Testis (tissue), 3 donors: ENCODE measurements around the gene IRF8. TPM values are rescaled to one million over a fixed set of nuclear protein-coding genes. Genes with fewer than 3 reads are reported as not detected.

Experiments used
- DNase-seq: peaks from one replicate; pipeline ENCODE4 v3.0.0-alpha.2; 2019
- H3K27ac ChIP-seq, 2 donors: fragments of 200-600 bp; sonication (generic); one replicate each; pipeline ENCODE4 v1.5.1; 2019
- H3K27me3 ChIP-seq: fragments of 200-600 bp; sonication (generic); one replicate; pipeline ENCODE4 v1.5.1; 2019
- H3K36me3 ChIP-seq: fragments of 200-600 bp; sonication (generic); one replicate; pipeline ENCODE4 v1.5.1; 2017; ENCODE audit warnings: low read depth; ENCODE audit errors: missing control alignments
- H3K4me1 ChIP-seq: fragments of 200-600 bp; sonication (generic); one replicate; pipeline ENCODE4 v1.5.1; 2019
- H3K4me3 ChIP-seq, 2 donors: fragments of 200-600 bp; sonication (generic); one replicate each; pipeline ENCODE4 v1.5.1; 2017 to 2019
- H3K9me3 ChIP-seq: fragments of 200-600 bp; sonication (generic); one replicate; pipeline ENCODE4 v1.5.1; 2017
- CTCF ChIP-seq, 3 experiments: fragments of 450-650 bp in 2 of 3; fragments of 200-600 bp in 1 of 3; sonication (generic) in 1 of 3; IDR thresholded peaks; one replicate each; pipeline ENCODE4 v1.5.1; 2016 to 2019; ENCODE audit warnings: antibody characterized with exemption in 3 of 3, mild to moderate bottlenecking in 2 of 3, moderate library complexity in 1 of 3
- POLR2A ChIP-seq: fragments of 450-650 bp; IDR thresholded peaks from one replicate; pipeline ENCODE4 v1.6.1; 2017; ENCODE audit warnings: antibody characterized with exemption, mild to moderate bottlenecking, moderate library complexity
- WGBS, 2 donors: methylation state at CpG; one replicate each; pipeline ENCODE4 v1.1.5; 2018; 5-methylcytosine and 5-hydroxymethylcytosine counted together
- intact Hi-C: fragments of 100-400 bp; cut with DNase I; formaldehyde crosslinking; loops from one replicate; pipeline ENCODE4 v1.15.1; 2023; ENCODE audit warnings: low total_unique reads
- polyA plus RNA-seq: library from polyadenylated mRNA; stranded (reverse); fragments of 350-450 nt; fragmentation: Illumina TruSeq; extraction: RNeasy Lipid Tissue Mini Kit (QIAGEN cat#74804); gene quantifications from one replicate; pipeline ENCODE4 v1.2.3, GENCODE V29; 2014; ENCODE audit warnings: low read depth, low replicate concordance; ENCODE audit not compliant: insufficient read depth
- total RNA-seq, 2 donors: library from RNA; depleted of rRNA; stranded (reverse); fragments of >200 nt; gene quantifications; one replicate each; pipeline ENCODE4 v1.2.3, GENCODE V29; 2016

The IRF8 gene
- total and polyA plus RNA-seq, 3 donors from 2014 or later = 7.2 to 15.0 (median 14.0) TPM

- H3K27ac ChIP-seq = no peak overlapping the region
- WGBS, 2 donors = 76 to 81% methylated on average over 12 to 13 of the region's 13 CpGs
- H3K27me3 ChIP-seq = no peaks in the 10 kb centered on the region
- intact Hi-C loops = no loop called here
- DNase-seq = no peak
- H3K4me1 ChIP-seq = no peaks in the 10 kb centered on the region
- no peaks in the 10 kb centered on the region for H3K9me3 ChIP-seq
- no peaks in the 10 kb centered on the region for H3K36me3 ChIP-seq
- TF ChIP-seq POLR2A = no peak
- TF ChIP-seq CTCF (IDR thresholded peaks at IDR 0.05) = no peak
- no peak overlapping the region for H3K4me3 ChIP-seq
Measured at GRCh38 chr16:85946541-85947124, 47.7 kb downstream of the IRF8 start.

DNA sequence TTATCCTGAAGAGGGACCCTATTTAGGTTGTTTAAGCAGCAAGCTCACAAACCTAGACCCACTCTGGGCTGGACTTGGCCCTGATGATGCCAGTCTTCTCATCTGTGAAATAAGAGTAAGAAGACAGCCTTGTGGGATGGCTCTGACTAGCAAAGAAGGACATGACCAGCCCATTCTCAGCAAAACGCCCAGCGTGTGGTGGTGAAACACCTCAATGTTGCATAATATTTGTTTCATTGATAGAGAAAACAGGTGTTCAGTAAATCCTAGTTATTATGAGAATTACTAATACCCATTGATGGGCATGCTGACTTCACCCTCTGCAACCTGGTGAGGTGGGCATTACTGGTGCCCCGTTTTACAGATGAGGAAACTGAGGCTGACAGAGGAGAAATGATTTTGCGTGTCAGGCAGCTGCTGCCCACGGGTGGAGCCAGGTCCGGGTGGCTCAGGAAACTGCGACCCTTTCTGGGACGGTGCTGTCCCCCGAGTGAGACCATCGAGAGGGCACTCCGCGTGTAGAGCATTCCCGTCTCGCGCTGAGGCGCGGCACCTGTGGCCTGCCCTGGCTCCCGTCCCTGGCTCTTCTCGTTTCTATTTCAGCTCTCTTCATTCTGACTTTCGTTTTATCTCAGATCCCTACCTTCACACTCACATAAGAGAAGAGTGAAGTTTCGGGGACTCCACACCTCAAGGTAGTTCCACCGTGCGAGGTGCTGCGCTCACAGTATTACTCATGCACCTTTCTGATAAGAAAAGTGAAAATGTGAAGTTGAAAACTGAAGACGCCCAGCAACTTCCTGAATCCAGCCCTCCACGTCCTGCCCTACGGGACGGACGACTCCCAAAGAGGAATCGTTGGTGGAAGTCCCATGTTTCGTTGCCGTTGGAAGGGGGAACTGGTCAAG lies 48.5 kb downstream of the IRF8 start:
- no peaks in the 10 kb centered on the region for H3K4me1 ChIP-seq
- TF ChIP-seq CTCF (IDR thresholded peaks at IDR 0.05) (no peak), POLR2A (no peak)
- no peak for DNase-seq
- H3K27ac ChIP-seq = no peak overlapping the region
- no peaks in the 10 kb centered on the region for H3K36me3 ChIP-seq
- intact Hi-C loops = no loop called here
- peak overlapping the region in 1 of 2 donors; percentile 3 for H3K4me3 ChIP-seq
- 56 to 77% methylated on average over 32 of the region's 32 CpGs for WGBS, 2 donors
- H3K9me3 ChIP-seq = no peaks in the 10 kb centered on the region
- H3K27me3 ChIP-seq = no peaks in the 10 kb centered on the region

DNA sequence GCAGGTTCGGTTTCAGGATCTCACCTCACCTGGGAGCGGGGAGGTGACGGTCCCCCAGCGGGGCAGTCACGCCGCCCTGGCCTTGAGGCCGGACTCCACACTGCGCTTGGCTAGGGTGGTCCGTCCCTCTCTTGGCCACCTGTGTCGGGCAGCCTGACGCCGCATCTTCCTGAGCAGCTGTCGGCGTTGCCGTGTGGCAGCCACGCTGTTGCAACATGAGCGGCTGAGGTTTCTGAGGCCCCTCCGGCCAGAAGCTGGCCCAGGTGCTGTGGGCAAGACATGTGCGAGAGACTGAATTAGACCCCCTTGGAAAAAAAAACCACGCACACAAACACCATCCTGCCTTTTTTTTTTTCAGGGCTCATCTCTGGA lies 49.2 kb downstream of the IRF8 start:
- Histone ChIP-seq H3K36me3 (no peaks in the 10 kb centered on the region), H3K4me1 (no peaks in the 10 kb centered on the region), H3K9me3 (no peaks in the 10 kb centered on the region), H3K27ac (no peak overlapping the region), H3K27me3 (no peaks in the 10 kb centered on the region), H3K4me3 (peak overlapping the region in 1 of 2 donors; percentile 3)
- no peak for TF ChIP-seq CTCF (IDR thresholded peaks at IDR 0.05)
- TF ChIP-seq POLR2A = no peak
- DNase-seq = no peak
- intact Hi-C loops = no loop called here
- WGBS, 2 donors = 77 to 79% methylated on average over 10 to 20 of the region's 20 CpGs

- Histone ChIP-seq H3K9me3 (no peaks in the 10 kb centered on the region), H3K27ac (no peak overlapping the region), H3K27me3 (no peaks in the 10 kb centered on the region), H3K36me3 (no peaks in the 10 kb centered on the region), H3K4me1 (no peaks in the 10 kb centered on the region), H3K4me3 (peak overlapping the region in 1 of 2 donors; percentile 3)
- no peak for DNase-seq
- intact Hi-C loops = no loop called here
- no peak for TF ChIP-seq CTCF (IDR thresholded peaks at IDR 0.05)
- TF ChIP-seq POLR2A = no peak
- 74 to 83% methylated on average over 14 of the region's 14 CpGs for WGBS, 2 donors
Measured at GRCh38 chr16:85948616-85949265, 49.8 kb downstream of the IRF8 start.
